ENCODE measurements around the gene PTPN6.

DNA sequence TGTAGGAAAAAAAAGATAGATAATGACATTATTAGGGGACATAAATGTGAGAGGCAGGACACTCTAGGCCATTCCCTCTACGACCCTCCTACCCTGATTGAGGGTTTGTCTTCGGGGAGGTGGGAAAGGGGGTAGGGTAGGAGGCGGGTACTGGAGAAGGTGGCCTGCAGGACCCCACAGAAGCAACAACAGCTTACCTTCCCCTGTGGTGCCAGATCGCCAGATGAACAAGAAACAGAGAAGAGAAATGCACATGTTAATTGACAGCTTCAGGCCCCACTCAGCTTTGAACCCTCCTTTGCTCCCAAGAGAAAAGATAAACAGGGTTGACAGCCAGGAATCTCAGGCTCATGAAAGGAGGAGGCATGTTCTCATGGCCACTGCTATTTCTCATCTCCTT, 14.6 kb downstream of the PTPN6 start:
- no peak for TF ChIP-seq EZH2phosphoT487 (IDR thresholded peaks at IDR 0.05; ENCODE audit: borderline replicate concordance)
- TF ChIP-seq, protein P1, sequence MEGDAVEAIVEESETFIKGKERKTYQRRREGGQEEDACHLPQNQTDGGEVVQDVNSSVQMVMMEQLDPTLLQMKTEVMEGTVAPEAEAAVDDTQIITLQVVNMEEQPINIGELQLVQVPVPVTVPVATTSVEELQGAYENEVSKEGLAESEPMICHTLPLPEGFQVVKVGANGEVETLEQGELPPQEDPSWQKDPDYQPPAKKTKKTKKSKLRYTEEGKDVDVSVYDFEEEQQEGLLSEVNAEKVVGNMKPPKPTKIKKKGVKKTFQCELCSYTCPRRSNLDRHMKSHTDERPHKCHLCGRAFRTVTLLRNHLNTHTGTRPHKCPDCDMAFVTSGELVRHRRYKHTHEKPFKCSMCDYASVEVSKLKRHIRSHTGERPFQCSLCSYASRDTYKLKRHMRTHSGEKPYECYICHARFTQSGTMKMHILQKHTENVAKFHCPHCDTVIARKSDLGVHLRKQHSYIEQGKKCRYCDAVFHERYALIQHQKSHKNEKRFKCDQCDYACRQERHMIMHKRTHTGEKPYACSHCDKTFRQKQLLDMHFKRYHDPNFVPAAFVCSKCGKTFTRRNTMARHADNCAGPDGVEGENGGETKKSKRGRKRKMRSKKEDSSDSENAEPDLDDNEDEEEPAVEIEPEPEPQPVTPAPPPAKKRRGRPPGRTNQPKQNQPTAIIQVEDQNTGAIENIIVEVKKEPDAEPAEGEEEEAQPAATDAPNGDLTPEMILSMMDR (conservative IDR thresholded peaks at IDR 0.05; ENCODE audit: low read length), result no peak

Measured in Loucy (cell line).